Measurements from ENCODE around the gene EEF1B2.
"Not testable (repeated sequence)": the region's sequence is repeated elsewhere in the genome, so short reads cannot be mapped to it uniquely, and the experiment has no call there.

The EEF1B2 gene

DNA sequence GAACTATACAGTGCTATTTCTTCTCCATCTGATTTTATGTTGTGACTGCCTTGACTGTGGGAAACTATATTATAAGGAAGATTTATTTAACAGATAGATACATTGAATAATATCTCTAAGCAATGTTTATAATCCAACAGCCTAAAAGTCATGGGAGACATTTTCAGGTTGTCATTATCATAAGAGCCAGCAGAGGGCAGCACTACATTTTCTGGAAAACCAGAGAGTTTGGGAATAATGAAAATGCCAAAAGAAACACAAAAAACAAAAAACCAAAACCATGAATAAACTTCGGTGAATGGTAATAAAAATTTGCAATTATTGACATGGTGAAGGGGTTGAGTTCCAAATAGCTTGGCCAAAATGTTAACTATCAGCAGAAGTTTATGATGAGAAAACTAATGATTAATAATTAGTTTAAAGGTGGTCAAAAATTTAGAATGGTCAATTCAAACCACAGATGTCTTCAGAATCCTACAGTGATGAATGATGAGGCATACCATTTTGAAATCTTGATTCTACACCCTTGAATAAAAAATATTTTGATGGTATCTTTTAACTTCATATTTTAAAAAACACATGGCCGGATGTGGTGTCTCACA is 4.7 kb downstream of the EEF1B2 start:
- DNase-seq (ENCODE audit: low spot score): peak; percentile 65

DNA sequence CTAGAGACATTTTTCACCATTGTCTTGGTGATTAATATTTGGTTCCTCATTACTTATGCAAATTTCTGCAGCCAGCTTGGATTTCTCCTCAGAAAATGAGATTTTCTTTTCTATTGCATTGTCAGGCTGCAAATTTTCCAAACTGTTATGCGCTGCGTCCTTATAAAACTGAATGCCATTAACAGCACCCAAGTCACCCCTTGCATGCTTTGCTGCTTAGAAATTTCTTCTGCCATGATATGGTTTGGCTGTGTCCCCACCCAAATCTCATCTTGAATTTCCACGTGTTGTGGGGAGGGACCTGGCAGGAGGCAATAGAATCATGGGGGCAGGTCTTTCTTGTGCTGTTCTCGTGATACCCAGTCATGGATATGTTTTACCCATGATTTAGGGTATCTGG is 8.5 kb downstream of the EEF1B2 start:
- DNase-seq (ENCODE audit: low spot score): not testable (repeated sequence)

- DNase-seq (ENCODE audit: low spot score): not testable (repeated sequence)
These were observed 12.1 kb downstream of the EEF1B2 start for GRCh38 chr2:206171624-206172397.

DNA sequence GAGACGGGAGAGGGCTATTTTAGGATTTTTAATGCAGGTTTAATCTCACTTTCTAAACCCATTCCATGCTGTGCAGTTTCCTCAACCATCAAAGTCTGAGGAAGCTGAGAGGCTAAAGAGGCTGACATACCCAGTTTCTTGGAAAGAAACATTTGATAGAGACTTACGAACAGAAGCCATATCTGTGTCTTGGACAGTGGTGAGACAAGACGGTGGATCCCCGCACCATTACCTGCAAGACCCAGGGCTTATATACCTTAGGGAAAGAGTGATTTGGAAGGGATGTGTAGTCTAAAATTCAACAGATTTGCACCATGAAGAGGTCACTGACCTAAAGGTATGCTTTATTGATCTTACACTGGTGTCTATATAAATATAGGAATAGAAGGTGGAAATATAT is 13.5 kb downstream of the EEF1B2 start:
- no peak for DNase-seq (ENCODE audit: low spot score)

- no peak for DNase-seq (ENCODE audit: low spot score)
These were observed 16.4 kb downstream of the EEF1B2 start for GRCh38 chr2:206176121-206176520.

GRCh38 chr2:206176901-206177300 is 17.2 kb downstream of the EEF1B2 start:
- no peak for DNase-seq (ENCODE audit: low spot score)

DNA sequence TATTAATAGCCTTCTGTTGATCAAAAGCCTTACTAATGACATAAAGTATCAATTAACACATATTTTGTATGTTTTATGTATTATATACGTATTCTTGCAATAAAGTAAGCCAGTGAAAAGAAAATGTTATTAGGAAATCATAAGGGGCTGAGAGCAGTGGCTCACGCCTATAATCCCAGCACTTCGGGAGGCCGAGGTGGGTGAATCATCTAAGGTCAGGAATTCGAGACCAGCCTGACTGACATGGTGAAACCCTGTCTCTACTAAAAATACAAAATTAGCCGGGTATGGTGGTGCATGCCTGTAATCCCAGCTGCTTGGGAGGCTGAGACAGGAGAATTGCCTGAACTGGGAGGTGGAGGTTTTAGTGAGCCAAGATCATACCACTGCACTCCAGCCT is 21.8 kb downstream of the EEF1B2 start:
- DNase-seq (ENCODE audit: low spot score): not testable (repeated sequence)

GRCh38 chr2:206189691-206190090 is 30.0 kb downstream of the EEF1B2 start:
- no peak for DNase-seq (ENCODE audit: low spot score)

DNA sequence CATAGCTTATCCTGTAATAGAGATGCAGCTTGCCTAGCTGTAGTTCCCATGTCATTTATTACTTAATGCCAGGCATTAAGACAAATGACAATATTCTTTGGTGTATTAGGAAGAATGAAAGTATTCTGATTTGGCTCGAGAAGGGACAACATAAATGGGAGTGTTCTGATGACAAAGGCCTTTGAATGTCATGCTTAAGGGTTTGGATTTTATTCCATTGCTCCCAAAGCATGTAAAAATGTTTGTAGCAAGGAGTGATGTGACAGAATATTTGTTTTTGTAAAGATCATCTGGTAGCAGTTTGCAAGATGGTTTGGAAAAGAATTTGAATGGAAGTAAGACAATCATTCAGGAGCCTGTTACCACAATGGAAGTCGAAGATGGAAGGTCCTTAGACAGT is 30.4 kb downstream of the EEF1B2 start:
- DNase-seq (ENCODE audit: low spot score): no peak

DNA sequence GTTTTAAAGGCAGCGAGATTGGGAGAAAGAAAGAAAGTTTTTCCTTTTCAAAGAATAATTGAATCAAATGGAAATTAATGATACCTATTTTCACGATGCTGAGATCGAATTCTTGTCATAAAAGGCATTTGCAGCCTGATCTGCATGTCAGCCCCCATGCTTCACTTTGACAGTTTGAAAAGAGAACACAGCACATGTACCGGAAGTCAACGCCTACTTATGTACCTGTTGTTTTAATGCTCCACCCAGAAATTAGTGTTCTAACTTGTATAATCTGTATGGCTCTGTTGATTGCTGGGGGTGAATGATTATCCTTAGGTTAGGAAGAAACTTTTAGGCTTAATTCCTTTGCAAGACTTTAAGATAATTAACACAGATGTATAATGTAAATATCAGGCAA is 31.0 kb downstream of the EEF1B2 start:
- no peak for DNase-seq (ENCODE audit: low spot score)

DNA sequence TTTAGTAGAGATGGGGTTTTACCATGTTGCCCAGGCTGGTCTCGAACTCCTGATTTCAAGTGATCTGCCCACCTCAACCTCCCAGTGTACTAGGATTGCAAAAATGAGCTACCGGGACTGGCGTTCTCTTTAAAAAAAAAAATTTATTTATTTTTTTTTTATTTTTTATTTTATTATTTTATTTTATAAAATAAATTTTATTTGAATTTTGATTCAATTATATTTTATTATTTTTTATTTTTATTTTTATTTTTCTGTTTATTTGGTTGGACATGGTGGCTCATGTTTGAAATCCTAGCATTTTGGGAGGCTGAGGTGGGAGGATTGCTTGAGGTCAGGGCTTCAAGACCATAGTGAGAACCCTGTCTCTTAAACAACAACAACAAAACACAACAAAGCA is 32.5 kb downstream of the EEF1B2 start:
- no peak for DNase-seq (ENCODE audit: low spot score)

DNA sequence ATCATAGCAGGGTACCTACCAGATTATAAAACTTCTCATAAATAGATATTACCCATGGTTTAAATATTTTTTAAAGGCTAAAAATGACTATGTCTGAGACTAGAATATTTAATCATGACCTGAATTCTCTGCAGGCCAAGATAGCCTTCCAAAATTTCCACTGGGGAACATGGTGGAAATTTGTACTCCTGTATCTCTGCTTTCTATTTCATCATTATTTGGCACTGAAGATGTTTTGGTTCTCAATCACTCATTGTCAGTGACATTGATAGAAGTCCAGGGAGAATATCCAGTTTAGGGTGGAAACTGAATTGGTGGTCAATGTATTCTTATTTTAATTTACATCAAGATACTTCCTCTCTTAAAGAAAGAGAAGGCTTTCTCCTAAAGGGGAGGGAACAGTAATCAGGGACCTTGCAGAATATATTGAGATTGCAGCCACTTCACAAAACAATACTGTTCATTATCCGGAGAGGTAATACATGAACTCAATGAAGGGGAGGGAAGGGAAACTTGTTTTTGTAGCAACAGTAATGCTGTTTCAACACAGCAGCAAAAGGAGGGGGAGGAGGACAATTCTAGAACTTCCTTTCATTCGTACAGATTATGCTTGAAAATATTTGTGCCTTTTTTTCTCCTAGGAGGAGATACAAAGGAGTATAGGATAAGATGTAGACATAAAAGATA is 34.1 kb downstream of the EEF1B2 start:
- no peak for DNase-seq (ENCODE audit: low spot score)

DNA sequence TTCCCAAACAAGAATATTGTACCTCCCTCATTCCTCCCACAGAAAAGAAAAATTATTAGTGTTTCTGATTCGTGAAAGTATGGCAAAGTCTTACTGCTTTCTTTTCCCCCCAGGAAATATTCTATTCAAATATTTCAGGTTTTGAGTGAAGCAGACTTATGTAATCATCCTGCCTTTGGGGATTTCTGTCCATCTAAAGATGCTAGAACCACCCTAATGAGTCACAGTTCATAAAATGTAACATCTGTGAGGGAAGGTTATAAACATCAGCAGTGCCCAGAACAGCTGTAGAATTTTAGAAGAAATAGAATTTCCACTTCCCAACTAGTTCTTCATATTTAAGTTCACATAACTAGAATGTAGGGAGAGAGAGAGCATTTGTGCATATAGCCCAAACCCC is 39.0 kb downstream of the EEF1B2 start:
- no peak for DNase-seq (ENCODE audit: low spot score)

GRCh38 chr2:206201075-206201848 is 41.6 kb downstream of the EEF1B2 start:
- DNase-seq (ENCODE audit: low spot score): no peak

- DNase-seq (ENCODE audit: low spot score): no peak
These were observed 42.8 kb downstream of the EEF1B2 start for GRCh38 chr2:206202446-206202845.

DNA sequence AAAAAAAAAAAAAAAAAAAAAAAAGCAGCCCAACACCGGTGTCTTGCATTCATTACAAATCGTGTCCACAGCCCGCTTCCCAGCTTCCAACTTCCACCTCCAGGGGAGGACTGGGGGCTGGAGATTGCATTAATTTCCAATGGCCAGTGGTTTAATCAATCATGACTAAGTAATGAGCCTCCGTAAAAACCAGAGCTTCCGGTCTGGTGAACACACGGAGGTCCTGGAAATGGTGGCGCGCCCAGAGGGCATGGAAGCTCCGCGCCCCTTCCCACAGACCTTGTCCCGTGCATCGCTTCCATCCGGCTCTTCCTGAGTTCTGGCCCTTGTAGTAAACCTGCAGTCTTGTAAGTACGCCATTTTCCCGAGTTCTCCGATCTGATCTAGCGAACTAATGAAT is 43.6 kb downstream of the EEF1B2 start:
- DNase-seq (ENCODE audit: low spot score): no peak

DNA sequence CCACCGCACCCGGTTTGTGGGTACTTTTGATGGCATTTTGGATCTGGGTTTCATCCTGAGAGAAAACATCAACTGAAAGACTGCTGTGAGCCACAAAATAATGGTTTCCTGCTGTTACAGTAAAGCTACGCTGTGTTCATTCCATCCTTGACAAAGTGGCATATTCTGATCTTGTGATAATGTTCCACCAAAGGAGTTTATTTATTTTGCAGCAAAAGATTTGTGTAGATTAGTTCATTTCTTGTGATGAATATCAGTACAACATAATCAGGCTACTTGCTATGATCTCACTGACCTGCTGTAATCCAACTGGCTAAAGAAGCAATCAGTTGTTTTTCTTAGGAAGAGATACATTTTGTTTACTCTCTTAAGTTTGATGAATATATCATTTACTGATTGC is 45.0 kb downstream of the EEF1B2 start:
- DNase-seq (ENCODE audit: low spot score): no peak

DNA sequence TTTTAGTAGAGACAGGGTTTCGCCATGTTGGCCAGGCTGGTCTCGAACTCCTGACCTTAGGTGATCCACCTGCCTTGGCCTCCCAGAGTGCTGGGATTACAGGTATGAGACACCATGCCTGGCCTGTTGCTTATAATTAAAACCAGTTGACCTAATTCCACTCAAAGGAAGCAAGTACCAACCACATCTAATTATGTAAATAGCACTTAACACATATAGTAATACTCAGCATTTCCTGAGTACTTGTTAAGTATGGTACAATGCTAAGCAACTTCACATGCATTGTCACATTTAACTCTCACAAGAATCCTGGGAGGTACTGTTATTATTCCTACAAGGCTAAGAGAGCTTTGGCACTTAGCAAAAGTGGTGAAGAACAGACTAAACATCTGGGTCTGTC is 47.6 kb downstream of the EEF1B2 start:
- not testable (repeated sequence) for DNase-seq (ENCODE audit: low spot score)

GRCh38 chr2:206208900-206209299 is 49.2 kb downstream of the EEF1B2 start:
- no peak for DNase-seq (ENCODE audit: low spot score)

GRCh38 chr2:206211657-206212255 is 52.1 kb downstream of the EEF1B2 start:
- DNase-seq (ENCODE audit: low spot score): no peak
